ENCODE results near the gene OMA1.
"Not testable (repeated sequence)": the region's sequence is repeated elsewhere in the genome, so short reads cannot be mapped to it uniquely, and the experiment has no call there.

OMA1 gene

DNA sequence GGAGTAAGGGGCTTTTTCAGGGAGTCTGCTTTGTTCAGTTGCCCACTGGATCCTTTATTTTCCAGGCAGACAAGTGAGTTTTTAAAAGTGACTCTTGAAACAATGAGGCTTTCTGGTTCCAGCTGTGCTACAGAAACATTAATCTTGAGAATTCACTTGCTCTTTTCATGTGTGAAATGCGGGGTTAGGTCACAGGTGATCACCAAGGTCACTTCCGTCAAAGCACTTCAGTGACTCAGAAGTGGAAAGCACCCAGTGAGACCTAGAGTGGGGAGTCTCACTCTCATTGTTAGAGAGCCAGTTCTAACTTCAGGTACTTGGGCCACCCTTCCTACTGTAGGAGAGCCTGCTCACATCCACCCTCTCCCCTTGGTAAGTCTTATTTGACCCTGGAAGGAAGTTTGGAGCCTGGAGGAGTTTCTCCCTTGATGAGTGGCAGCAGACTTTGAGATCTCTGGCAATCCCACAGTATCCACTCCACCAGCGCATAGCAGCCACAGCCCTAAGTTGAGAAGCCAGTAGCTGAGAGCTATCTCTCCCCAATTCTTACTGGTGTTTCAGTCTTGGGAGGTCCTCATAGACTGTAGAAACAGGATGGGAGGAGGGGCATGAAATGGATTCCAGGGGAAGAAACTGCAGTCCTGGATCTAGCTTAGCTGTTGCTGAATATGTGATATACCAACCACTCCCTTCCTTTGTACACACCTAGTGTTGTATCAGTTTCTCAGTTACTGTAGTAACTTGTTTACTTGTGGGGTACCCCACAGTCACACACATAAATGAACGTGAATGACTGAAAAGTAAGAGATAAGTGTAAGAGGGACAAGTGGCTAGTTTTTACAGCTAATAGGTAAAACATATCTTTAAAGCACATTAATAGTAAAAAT is 27.4 kb upstream of the OMA1 start:
- no peak for DNase-seq

DNA sequence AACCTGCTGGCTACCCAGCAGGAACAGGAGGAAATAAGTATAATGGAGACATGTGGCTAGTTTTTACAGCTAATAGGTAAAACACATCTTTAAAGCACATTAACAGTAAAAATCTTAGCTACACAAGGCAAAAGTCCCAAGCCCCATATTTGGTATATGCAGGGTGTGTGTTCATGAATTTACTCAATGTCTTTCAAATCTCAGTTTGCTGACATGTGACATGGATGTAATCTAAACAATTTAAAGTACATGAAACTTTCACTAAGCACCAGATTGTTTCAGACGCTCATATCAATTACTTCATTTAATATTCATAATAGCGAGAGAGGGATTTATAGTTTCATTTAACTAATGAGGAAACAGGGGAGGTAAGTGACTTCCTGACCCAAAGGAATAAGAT is 26.6 kb upstream of the OMA1 start:
- DNase-seq = no peak

DNA sequence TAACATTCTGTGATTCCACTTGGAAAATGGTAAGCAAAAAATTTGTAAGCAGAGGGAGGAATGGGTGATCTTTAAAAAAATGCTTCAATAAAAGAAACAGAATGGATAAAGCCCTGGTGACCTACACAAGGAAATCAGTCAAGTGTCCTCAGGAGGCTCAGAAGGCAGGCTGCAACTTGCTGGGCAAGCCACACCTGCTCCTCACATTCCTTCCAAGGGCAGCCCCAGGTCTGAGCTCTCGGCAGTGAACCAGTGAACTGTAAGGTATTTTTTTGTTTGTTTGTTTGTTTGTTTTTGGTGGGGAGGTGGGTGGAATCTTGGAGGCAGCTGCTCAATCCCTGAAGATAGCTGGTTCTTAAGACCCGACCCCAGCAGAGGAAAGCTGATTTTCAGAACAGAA is 26.2 kb upstream of the OMA1 start:
- DNase-seq = no peak

DNA sequence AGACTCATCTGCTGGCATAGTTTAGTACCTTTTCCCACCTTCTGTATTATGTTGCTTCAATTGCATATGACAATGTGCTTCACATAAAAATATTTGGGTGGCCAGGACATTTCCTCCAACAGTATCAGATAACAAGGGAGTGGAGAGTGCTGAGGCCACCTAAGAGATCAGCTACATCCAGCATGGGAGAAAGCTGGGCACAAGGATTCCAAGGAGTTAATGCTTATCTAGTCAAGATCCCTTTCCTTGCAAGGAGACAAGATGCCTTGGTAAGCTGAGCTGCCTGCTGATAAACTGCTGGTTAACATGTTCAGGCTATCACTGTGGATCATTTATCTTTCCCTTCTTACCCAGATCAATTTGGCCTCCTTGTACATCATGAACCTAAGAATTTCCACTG is 25.1 kb upstream of the OMA1 start:
- DNase-seq = no peak

DNA sequence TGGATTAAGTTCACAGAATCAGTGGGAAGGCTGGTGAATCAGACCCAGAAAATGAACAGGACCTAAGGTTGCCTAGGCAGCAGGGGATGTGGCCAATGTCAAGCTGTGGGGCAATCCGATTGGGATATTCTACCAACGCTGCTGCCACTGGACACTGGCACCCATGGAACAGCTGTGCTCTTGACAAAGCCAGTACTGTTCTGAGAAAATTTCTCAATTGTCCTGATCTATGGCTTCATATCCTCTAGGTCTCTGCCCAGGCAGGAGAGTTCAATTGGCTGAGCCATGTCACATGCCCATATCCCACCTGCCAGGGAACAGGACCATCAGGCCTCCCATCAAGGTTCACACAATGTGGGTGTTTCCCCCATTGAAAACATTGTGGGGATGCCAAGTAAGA is 24.3 kb upstream of the OMA1 start:
- DNase-seq = no peak

DNA sequence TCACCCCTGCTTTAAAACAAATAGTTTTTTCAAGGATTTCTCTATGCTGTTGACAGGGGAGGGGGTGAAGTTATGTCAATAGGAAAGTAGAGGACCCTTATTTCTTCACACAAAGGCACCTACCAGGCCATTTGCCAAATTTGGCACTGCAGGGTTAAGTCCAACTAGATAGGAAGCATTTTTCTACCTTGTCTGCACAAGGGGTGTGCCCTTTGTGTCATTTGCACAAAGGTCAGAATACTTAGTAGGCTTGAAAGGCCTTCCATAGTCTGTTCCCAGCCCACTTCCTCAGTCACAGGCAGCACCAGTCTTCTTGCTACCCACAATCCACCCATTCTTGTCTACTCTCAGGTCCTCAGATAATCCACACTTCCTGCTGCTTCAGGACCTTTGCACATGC is 23.6 kb upstream of the OMA1 start:
- DNase-seq = no peak

DNA sequence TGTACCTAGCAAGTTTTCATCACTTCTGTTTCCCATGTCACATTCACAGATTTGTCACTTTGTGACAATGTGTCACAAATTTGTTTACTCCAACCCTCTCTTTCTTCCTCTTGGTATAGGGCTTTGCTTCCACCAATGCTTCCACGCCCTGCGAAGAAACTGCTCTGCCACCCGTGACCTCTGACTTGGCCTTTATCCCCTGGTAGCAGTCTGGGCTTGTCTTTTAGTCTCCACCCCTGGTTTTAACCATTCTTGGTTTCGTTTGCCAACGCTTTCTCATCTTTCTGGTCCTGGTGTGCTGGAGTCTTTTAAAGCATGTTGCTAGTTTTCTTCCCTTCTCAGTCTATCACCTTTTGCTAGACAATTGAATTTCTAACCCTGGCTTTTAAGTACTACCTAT is 22.4 kb upstream of the OMA1 start:
- DNase-seq = no peak

DNA sequence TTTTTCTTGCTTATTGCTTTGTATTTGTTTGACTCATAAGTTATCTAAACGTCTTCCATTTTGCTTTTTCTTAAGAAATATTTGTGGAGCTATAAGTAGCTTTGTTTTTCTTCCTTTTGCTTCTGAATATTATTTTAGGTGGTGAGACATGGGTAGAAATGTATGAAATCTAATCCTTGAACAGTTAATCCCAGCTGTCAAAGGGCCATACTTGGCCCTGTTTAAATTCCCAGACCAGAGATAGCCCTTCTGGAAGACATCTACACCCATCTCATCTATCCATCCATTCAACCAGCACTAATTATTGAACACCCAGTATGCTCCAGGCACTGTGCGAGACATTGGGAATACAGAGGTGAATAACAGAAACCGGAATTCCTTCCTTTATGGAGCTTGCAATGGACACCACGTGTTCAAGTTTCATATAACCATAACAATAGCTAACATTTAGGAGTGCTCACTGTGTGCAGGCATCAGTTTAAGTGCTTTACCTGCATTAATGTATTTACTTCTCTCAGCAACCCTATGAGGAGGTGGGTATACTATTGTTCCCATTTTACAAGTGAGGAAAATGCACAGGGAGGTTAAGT is 21.8 kb upstream of the OMA1 start:
- DNase-seq = no peak

DNA sequence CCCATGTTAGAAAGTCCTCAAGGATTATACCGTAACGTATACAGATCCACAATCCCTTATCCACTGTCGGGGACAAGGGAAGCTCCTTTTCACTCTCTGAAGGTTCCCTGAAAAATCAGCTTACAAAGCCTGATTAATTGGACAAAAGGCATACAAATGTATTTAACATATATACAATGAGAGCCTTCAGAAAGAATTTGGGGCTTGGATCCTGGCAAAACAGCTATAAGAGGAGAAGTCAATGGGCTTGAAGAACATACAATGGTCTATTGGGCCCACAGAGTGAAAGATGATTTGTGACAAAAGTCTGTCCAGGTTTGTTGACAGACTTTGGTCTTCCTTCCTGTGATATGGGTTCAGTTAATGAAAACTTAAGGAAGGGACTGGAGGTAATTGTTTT is 19.8 kb upstream of the OMA1 start:
- no peak for DNase-seq

DNA sequence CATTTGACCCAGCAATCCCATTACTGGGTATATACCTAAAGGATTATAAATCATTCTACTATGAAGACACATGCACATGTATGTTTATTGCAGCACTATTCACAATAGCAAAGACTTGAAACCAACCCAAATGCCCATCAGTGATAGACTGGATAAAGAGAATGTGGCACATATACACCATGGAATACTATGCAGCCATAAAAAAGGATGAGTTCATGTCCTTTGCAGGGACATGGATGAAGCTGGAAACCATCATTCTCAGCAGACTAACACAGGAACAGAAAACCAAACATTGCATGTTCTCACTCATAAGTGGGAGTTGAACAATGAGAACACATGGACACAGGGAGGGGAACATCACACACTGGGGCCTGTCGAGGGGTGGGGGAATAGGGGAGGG is 17.2 kb upstream of the OMA1 start:
- DNase-seq = not testable (repeated sequence)

DNA sequence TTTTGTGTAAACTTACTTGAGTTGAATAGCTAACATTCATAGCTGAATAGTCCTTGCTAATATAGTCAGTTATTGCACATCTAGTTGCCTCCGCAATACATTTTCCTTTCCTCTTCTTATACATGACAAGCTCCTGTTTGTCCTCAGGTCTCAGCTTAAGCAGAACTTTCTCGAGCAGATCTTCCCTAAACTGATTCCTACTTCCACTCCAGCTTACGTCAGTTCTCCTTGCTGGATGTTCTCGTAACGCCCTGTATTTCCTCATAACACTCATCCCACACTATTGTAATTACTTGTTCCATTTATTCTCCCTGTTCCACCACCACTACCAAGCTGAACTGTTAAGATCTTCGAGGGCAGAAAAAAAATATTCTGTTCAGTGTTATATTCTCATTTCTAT is 15.1 kb upstream of the OMA1 start:
- DNase-seq = no peak

DNA sequence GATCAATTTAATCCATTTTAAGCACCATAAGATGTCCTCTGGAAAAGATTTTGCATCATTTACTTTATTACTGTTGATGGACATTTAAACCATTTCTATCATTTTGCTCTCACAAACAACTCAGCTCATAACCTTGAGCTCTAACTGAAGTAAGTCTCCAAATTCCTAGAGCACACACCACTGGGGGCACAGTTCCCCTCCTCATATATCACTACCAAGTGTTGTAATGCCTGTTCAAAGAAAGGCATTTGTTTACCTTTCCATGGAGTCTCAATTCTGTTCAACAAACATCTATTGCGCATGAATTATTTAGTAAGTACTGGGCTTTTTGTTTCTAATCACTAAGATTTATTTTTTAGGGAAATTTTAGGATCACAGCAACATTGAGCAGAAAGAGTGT is 8.9 kb upstream of the OMA1 start:
- no peak for DNase-seq

DNA sequence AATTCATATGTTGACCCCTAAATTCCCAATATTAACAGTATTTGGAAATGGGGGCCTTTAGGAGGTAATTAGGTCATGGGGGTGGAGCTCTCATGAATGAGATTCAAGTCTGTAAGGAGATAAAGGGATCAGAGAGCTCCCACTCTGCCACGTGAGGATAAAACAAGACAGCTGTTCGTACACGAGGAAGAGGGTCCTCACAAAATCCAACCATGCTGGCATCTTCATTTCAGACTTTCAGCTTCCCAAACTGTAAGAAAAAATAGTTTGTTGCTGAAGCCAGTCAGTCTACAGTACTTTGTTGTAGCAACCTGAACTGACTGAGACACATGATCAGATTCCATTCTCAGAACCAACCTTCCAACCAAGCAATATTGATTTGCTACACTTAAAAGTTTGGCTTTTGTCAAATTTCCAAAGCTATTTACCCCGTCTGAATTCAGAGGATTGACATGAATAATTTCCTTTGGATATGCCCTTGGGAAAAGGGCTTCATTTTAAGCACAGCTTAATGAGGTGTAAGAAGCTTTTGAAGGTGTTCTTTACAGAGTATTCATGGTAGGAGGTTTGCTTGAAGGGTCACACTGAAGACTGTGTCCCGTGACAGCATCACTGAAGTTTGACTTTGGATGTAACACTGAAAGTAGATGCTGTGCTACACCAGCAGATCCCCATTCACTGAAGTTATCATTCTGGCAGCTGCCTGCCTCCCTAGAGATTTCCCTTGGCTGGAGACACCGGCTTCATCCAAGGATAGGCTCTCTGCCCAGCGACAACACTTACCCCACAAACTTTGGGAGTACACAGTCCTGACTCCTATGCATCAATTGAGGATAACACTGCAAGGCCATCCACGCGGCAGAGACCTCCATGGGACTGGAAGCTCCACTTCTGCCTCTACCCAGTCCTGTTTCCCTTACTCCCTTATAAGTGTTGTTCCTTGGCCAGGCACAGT is 4.9 kb upstream of the OMA1 start:
- DNase-seq = no peak

DNA sequence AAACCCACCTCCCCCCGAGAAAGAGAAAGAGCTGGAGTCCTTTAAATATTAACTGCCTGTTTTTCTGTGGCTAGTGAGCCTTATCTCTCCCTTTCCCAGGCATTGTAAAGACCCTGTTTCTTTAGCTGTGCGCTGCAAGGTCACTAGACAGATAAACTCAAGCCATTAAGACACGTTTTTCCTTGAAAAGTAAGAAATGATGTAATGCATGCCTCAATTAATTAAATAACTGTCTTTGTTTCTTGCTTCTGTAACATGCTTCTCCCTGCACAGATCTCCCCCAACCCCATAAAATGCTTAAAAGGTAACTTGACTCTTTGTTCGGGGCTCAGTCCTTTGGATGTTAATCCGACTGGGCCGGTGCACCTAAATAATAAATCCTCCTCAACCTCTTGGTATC is 2.8 kb upstream of the OMA1 start:
- not testable (repeated sequence) for DNase-seq

DNA sequence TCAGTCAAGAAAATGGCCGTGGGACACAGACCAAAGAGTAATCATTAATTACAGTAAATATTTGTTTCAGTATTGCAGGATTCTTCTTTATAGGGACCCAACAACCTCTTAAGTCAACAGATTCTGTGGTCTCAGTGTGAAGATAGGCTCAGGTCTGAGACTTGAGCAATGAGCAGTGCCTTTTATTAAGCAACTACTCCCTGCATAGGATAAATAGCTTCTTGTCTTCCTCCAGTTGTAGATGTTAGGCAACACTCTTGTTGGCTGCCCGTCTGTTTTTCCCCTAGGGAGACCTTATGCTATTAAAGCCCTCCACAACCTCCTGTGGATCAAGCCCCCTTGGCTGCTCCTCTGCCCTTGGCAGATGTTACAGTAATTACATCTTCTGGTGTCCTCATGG is 1.8 kb upstream of the OMA1 start:
- no peak for DNase-seq

DNA sequence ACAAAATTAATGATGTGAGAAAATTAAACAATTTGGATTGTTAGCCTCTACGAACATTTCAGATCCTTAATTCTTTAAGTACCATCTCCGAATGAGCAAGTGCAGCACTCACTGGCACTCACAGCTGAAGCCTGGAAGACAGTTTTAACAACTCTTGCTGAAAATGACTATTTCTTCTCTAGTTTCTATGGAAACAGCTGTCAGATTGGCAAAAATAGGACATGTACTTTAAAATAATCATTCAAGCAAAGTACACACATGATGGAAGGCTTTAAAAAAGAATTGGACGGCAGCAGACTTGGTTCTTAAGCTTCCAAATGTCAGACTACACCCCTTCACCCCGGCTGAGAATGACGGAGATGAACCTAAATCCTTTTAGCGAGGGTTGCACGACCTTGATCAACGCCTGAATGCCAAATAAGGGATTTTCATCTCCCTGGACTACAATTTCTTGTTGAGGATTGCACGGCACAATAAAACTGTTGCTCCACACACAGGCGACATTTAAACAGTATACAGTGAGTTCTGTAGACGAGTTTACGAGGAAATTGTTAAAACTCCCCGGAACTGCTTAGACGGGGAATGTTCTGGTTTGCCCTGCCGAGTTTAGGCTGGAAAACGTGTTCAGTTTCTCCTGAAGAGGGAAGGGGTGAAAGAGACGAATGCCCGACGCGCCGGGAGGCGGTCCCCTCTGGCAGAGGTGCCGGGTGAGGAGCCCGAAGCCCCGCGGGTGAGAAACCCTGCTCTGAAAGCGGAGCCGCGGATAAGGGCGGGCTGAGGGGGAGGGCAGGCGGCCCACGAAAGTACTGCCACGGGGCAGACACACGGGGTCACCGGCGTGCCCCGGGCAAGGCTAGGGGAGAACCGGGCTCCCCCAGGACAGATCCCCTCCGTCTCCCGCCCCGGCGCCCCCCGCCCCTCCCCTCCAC is 671 bp downstream of the OMA1 start:
- DNase-seq = peak; percentile 44

DNA sequence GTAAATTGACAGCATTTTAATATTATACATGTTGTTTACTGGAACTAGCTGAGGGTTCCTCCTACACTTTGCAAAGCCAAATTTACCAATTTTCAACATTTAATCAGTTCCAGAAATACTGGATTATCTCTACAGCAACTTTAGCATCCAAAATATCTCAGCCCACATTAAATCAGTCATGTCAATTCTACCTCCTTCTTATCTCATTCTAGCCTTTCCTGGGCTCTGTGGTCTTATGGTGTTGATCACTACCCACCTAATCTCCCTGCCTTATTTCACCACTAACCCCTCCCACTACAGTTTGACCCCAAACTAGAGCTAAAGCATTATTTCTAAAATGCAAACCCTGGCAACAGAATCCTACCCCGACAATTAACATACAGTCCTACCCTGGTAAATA is 3.3 kb downstream of the OMA1 start:
- no peak for DNase-seq

DNA sequence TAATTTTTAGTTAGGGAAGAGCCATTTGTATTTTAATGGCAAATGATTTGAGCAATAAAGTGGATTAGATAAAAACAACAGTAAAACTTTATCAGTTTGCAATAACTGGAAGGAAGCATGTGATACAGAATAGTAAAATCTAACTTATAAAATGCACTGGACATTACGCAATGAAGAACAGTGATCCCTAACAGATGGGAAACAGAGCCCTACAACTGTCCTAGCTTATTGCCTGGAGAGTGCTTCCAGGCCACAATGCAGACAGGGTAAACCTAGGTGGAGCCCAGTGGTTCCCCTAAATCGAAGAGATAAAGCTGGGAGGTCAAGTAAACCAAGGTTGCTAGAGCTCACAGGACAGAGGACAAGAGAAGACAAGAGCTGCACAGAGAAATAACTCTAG is 7.0 kb downstream of the OMA1 start:
- DNase-seq = no peak

DNA sequence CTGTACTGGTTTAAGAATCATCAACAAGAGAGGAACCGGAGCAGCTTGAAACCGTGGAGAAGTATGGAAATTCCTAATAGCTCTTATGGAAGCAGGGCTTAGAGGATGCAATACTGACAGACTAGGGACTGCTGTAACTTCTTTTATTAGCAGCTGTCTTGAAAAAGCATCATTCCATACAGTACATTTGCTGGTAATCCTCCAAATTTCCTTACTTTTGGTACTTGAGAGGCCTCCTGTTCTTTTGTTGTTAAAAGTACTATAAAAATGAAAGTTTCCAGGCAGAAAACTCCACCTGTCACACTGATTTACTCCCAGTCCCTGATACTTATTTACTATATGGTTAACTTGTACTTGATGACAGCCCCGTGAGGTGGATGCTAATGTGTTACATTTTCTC is 7.7 kb downstream of the OMA1 start:
- DNase-seq = no peak

DNA sequence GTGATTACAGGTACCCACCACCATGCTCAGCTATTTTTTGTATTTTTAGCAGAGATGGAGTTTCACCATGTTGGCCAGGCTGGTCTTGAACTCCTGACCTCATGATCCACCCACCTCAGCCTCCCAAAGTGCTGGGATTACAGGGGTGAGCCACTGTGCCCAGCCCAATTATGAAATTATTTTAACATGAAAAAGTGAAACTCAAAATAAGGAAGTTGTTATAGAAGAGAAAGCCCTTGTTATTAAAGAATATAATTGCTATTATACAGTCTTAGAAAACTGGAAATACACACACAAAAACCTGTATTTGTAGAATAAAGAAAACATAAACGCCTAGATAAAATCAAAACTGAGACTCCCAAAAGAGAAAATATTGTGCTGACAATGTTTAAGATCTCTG is 14.7 kb downstream of the OMA1 start:
- DNase-seq = not testable (repeated sequence)

DNA sequence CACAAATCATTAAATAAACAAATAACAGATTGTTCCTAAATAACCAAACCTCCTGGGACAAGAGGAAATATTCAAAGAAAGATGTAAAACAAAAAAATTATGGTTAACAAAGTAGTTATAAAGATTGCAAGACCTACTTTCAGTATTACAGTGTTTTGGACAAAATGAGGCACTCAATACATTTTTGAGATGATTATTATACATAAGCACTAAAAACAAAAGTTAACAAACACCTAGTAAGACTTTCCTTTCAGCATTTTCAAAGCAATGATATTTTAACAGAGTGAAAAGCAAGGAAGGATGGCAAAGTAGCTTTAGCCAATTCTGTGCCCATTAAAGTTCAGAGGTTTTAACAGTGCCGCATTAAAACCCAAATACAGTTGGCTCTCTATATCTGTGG is 17.2 kb downstream of the OMA1 start:
- no peak for DNase-seq

DNA sequence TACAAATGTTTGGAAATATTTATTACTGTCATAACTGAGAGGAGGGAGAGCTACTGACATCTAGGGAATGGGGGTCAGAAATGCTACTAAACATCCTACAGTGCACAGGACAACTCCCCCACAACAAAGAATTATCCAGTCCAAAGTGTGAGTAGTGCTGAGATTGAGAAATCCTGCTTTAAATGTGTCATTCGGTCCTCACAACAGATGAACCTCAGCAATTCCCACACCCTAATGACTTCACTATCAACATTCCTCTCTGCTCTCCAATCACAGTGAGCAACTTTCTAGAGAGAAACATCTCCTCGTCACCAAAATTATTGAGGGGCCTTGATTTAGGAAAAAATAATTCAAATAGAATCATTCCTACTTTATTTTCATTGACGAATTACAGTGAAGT is 18.0 kb downstream of the OMA1 start:
- DNase-seq = no peak
